Adrenal gland (tissue), 12 donors: ENCODE results near the gene ZDHHC14. TPM values are rescaled to one million over a fixed set of nuclear protein-coding genes. Genes with fewer than 3 reads are reported as not detected.

Experiments
- DNase-seq, 7 donors: peaks; one replicate each; pipeline ENCODE4 v3.0.0-alpha.2; 2019 to 2020
- H3K27ac ChIP-seq, 5 donors: fragments of 200-600 bp; sonication (generic) in 4 of 5; 1 replicate in 3 of 5; 2 replicates in 2 of 5; pipeline versions ENCODE4 v1.5.1 to v1.8.0; 2016 to 2020; ENCODE audit warnings: mild to moderate bottlenecking in 1 of 5
- H3K27me3 ChIP-seq: fragments of 200-600 bp; 2 replicates; pipeline ENCODE4 v1.8.0; 2021
- H3K36me3 ChIP-seq, 2 donors: fragments of 200-600 bp; replicated peaks in 1 of 2; 1 replicate in 1 of 2; 2 replicates in 1 of 2; pipeline versions ENCODE4 v1.5.1 to v1.8.0; 2018 to 2022
- H3K4me1 ChIP-seq, 2 donors: fragments of 200-600 bp; replicated peaks in 1 of 2; 1 replicate in 1 of 2; 2 replicates in 1 of 2; pipeline versions ENCODE4 v1.5.1 to v1.8.0; 2018 to 2021
- H3K4me3 ChIP-seq, 4 donors: fragments of 200-600 bp; sonication (generic) in 3 of 4; one replicate each; pipeline ENCODE4 v1.5.1; 2016 to 2018
- H3K9me3 ChIP-seq, 3 donors: fragments of 200-600 bp; sonication (generic) in 1 of 3; replicated peaks in 1 of 3; 1 replicate in 2 of 3; 2 replicates in 1 of 3; pipeline versions ENCODE4 v1.5.1 to v1.8.0; 2016 to 2021
- POLR2A ChIP-seq, 2 donors: fragments of 450-650 bp; IDR thresholded peaks; one replicate each; pipeline ENCODE4 v1.6.1; 2017; ENCODE audit warnings: antibody characterized with exemption in 2 of 2, mild to moderate bottlenecking in 2 of 2, moderate library complexity in 1 of 2
- WGBS, 4 donors: extraction: QIAGEN DNeasy Blood & Tissue Kit in 2 of 4; methylation state at CpG; one replicate each; pipeline versions ENCODE4 v1.1.5 to v1.1.7; 2013 to 2017; 5-methylcytosine and 5-hydroxymethylcytosine counted together
- intact Hi-C, 2 donors: fragments of 100-400 bp; cut with DNase I; formaldehyde crosslinking; loops; one replicate each; pipeline versions ENCODE4 v1.14.1 to v1.15.0; 2022 to 2023
- polyA plus RNA-seq, 3 donors: library from polyadenylated mRNA; stranded (reverse); fragments of 200-250 nt in 2 of 3; fragments of 350-450 nt in 1 of 3; fragmentation: Illumina TruSeq in 1 of 3; extraction: RNeasy Lipid Tissue Mini Kit (QIAGEN cat#74804) in 1 of 3; gene quantifications; one replicate each; pipeline ENCODE4 v1.2.3, GENCODE V29; 2013 to 2014
- total RNA-seq, 9 donors: library from RNA; depleted of rRNA in 4 of 9; stranded (reverse); fragments of >200 nt in 4 of 9; fragments of 120-200 nt in 1 of 9; fragmentation: NEBNext Ultra II Directional in 1 of 9; extraction: Animal tissue kit (Norgen Biotek cat#: 25700) in 1 of 9; gene quantifications; one replicate each; pipeline versions ENCODE4 v1.1.0 to v1.2.4, GENCODE V29; 2013 to 2023
- TF ChIP-seq, protein P1 (sequence below), 6 experiments: fragments of 450-650 bp in 4 of 6; fragments of 200-600 bp in 2 of 6; sonication (generic) in 1 of 6; IDR thresholded peaks; 1 replicate in 5 of 6; 2 replicates in 1 of 6; pipeline versions ENCODE4 v1.5.1 to v1.8.0; 2016 to 2021; ENCODE audit warnings: antibody characterized with exemption in 6 of 6, mild to moderate bottlenecking in 2 of 6, moderate library complexity in 1 of 6
- donor health status: healthy with polysubstance abuse.
- donor health status: Bipolar disorder and iron deficiency.
- donor health status: DM: yes; HTN: yes; CAD: no.
- donor health status: DM: no; HTN: no; CAD: no.
- donor health status: DM: no; HTN: no; CAD: no.
- donor health status: DM: yes; HTN: yes; CAD: no.

The ZDHHC14 gene
- total and polyA plus RNA-seq, 12 donors, result 3.8 to 14.3 (median 8.8) TPM

DNA sequence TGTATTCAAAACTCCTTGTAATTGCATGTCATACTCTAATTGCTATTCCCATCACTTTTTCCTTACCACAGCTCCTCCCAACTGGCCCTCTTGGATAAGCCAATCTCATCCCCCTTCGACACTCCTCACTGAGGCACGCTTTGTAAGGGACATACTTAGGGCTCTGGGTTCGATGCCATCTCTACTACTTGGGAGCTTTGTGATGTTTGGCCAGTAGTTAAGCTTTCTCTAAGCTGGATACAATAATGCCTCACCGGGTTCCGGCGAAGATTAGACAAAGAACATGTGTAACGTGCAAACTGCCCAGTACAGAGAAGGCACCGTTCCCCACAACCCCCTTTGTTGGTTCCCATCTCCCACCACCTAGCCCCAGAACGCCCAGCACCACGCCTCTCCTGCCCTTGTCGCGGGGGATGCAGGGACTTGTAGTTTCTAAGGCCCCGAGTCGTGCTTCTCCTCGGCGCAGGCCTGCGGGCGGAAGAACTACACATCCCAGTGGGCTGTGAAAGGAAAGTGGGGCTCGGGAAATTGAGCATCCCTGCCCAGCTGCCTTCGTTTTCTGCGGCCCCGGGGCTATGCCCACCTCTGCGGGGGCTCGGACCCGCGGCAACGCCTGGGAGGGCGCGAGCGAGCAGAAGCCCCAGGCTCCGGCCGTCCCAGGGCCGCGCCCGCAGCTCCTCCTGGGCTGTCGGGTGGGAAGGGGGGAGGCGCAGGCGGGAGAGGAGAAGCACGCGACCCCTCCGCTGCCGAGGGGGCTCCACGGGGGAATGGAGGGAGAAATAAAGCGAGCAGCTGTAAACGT is 1.1 kb upstream of the ZDHHC14 start:
- Histone ChIP-seq H3K27ac (peak overlapping the region; percentile 65 to 94 (median 91)), H3K4me3 (peak overlapping the region; percentile 58 to 99 (median 92)), H3K9me3 (no peaks in the 10 kb centered on the region), H3K4me1 (peaks cover 9 to 29% of the 10 kb centered on the region in 2 donors), H3K27me3 (no peaks in the 10 kb centered on the region), H3K36me3 (no peaks in the 10 kb centered on the region)
- peak; percentile 87 to 95 (median 91) for DNase-seq
- TF ChIP-seq, protein P1, sequence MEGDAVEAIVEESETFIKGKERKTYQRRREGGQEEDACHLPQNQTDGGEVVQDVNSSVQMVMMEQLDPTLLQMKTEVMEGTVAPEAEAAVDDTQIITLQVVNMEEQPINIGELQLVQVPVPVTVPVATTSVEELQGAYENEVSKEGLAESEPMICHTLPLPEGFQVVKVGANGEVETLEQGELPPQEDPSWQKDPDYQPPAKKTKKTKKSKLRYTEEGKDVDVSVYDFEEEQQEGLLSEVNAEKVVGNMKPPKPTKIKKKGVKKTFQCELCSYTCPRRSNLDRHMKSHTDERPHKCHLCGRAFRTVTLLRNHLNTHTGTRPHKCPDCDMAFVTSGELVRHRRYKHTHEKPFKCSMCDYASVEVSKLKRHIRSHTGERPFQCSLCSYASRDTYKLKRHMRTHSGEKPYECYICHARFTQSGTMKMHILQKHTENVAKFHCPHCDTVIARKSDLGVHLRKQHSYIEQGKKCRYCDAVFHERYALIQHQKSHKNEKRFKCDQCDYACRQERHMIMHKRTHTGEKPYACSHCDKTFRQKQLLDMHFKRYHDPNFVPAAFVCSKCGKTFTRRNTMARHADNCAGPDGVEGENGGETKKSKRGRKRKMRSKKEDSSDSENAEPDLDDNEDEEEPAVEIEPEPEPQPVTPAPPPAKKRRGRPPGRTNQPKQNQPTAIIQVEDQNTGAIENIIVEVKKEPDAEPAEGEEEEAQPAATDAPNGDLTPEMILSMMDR (IDR thresholded peaks at IDR 0.05), result no peak
- no peak for TF ChIP-seq POLR2A (IDR thresholded peaks at IDR 0.05)
- WGBS, 4 donors, result 0 to 1% (median 1%) methylated on average over 14 to 45 of the region's 45 CpGs
- intact Hi-C loops, result no loop called here

DNA sequence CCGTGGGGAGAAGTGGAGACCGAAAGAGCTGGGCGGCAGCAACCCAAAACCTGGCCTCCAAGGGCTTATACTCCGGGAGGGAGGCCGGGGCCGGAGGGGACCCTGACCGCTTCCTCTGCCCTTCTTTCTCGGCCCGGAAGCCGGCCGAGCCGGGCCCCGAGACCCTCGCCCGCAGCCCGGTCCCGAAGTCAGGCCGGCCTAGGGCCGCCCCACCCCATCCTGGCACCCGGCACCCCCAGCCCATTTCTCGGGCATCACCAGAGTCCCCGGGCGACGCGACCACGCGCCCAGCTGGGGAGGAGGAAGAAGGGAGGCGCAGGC is 572 bp upstream of the ZDHHC14 start:
- peak overlapping the region; percentile 58 to 99 (median 92) for H3K4me3 ChIP-seq
- no peaks in the 10 kb centered on the region for H3K27me3 ChIP-seq
- intact Hi-C loops, result no loop called here
- no peaks in the 10 kb centered on the region for H3K36me3 ChIP-seq
- WGBS, 4 donors, result 0 to 1% (median 0%) methylated on average over 3 to 28 of the region's 28 CpGs
- no peak for TF ChIP-seq POLR2A (IDR thresholded peaks at IDR 0.05)
- TF ChIP-seq, protein P1 (IDR thresholded peaks at IDR 0.05), result no peak
- H3K27ac ChIP-seq, result peak overlapping the region; percentile 65 to 94 (median 91)
- no peak for DNase-seq
- peaks cover 9 to 29% of the 10 kb centered on the region in 2 donors for H3K4me1 ChIP-seq
- H3K9me3 ChIP-seq, result no peaks in the 10 kb centered on the region

DNA sequence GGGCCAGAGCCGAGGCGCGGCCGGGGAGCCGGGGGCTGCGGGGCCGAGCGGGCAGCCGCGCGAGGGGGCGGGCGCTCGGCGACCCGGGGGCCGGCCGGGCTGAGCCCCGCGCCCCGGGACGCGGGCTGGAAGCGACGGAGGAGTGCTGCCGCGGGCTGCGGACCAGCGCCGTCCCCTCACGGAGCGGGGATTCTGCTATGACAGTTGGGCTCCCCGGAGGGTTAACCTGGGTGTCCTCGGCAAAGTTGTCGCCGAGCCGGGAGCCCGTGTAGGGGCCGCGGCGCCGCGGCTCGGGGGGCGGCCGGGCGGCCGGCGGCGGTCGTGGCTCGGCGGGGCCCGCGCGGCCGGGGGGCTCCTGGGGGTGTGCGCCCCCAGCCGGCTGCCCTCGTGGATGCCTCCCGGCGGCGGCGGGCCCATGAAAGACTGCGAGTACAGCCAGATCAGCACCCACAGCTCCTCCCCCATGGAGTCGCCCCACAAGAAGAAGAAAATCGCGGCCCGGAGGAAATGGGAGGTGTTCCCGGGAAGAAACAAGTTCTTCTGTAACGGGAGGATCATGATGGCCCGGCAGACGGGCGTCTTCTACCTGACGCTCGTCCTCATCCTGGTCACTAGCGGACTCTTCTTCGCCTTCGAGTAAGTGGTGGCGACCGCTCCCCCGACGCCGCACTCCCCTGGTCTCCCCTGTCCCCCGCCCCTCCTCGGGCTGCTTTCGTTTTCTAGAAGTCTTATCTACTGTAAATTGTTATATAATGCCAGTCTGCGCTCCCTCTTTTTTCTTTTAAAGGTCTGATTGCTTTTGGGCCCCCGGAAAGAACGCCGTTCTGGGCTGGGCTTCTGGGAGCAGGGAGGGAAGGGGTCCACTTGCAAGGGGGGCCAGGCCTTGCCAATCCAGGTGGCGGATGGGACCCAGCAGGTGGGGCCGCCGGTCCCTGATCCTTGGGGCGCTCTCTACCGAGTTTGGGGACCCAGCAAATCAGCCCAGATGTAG is 936 bp downstream of the ZDHHC14 start:
- 1 to 5% (median 1%) methylated on average over 24 to 96 of the region's 96 CpGs for WGBS, 4 donors
- intact Hi-C loops, result no loop called here
- DNase-seq, result peak; percentile 44 to 67 (median 61)

More for the DNA sequence above, 936 bp downstream of the ZDHHC14 start:
- Histone ChIP-seq H3K9me3 (no peaks in the 10 kb centered on the region), H3K27ac (peak overlapping the region; percentile 65 to 94 (median 91)), H3K4me1 (peaks cover 9 to 29% of the 10 kb centered on the region in 2 donors), H3K27me3 (no peaks in the 10 kb centered on the region), H3K4me3 (peak overlapping the region in 3 of 4 donors; percentile 57 to 91 (median 72)), H3K36me3 (no peaks in the 10 kb centered on the region)
- TF ChIP-seq, protein P1 (IDR thresholded peaks at IDR 0.05), result no peak
- no peak for TF ChIP-seq POLR2A (IDR thresholded peaks at IDR 0.05)
